ENCODE measurements around the gene GAB2.
"Not testable (repeated sequence)": the region's sequence is repeated elsewhere in the genome, so short reads cannot be mapped to it uniquely, and the experiment has no call there.

GAB2 gene

GRCh38 chr11:78248903-78249302, 168.7 kb downstream of the GAB2 start:
- no peak for DNase-seq (ENCODE audit: low read depth)

DNA sequence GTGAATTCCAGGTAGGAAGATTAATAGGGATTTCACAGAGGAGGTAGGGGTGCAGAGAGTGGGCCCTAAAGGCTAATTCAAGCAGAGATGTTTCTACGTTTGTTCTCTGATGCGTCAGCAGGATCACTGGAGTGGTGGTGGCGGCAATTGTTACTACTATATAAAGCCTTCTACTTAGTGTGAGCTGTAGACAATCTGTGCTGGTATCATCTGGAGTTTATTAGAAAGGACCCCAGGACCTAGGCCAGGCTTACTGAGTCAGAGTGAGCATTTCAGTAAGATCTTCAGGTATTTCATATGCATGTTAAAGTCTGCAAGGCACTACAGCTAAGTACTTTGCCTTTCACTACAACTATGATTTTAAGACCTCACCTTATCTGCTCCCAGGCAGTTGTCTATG, 169.4 kb downstream of the GAB2 start:
- DNase-seq (ENCODE audit: low read depth), result no peak

GRCh38 chr11:78244546-78245255, 172.9 kb downstream of the GAB2 start:
- DNase-seq (ENCODE audit: low read depth), result no peak

- DNase-seq (ENCODE audit: low read depth), result no peak
Observed at GRCh38 chr11:78244080-78244479, 173.5 kb downstream of the GAB2 start.

DNA sequence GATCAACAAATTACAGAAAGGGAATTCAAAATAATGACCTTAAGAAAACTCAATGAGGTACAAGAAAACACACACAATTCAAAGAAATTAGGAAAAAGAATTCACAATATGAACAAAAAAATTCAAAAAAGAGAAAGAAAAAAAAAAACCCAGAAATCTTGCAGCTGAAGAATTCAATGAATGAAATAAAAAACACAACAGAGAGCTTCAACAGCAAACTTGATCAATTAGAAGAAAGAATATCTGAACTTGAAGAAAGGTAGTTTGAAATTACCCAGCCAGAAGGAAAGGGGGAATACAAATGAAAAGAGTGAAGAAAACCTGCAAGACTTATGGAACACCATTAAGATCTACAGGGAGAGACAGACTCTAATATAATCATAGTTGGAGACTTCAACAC, 176.1 kb downstream of the GAB2 start:
- DNase-seq (ENCODE audit: low read depth), result no peak

DNA sequence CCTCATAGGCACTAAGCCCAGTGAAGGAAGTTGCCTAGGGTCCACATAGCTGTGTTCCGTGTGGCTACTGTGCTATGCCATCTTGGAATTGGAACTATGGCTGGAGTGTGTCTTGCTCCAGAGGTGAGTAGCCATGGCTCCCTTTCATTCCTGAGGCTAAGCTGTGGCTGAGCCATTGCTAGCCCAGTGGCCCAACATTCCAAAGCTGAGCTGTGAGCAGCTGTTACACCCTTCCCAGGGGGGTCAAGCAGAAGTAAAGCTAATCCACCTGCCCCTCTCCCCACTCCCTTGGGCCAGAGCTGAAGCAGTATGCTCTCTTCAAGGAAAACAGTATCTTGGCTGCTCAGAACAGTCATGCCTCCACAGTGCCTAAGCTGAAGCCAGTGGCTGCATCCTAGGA, 177.8 kb downstream of the GAB2 start:
- DNase-seq (ENCODE audit: low read depth), result no peak

GRCh38 chr11:78237293-78238046, 180.2 kb downstream of the GAB2 start:
- no peak for DNase-seq (ENCODE audit: low read depth)

DNA sequence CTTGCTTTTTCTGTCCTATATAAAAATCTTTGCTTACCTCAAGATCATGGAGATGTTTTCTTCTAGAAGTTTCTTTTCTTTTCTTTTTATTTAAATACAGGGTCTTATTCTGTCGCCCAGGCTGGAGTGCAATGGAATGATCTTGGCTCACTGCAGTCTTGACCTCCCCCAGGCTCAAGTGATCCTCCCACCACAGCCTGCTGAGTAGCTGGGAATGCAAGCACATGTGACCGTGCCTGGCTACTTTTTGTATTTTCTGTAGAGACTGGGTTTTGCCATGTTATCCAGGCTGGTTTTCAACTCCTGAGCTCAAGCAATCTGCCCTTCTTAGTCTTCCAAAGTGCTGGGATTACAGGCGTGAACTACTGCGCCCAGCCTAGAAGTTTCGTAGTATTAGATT, 183.6 kb downstream of the GAB2 start:
- no peak for DNase-seq (ENCODE audit: low read depth)

DNA sequence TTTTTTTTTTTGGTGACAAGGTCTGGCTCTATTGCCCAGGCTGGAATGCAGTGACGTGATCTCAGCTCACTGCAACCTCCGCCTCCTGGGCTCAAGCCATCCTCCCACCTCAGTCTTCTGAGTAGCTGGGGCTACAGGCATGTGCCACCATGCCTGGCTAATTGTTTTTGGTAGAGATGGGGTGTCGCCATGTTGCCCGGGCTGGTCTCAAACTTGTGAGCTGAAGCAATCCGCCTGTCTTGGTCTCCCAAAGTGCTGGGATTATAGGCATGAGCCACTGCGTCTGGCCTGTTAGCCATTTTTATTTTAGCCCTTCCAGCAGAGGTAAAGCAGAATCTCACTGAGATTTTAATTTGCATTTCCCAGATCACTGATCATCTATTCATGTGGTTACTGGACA, 184.6 kb downstream of the GAB2 start:
- not testable (repeated sequence) for DNase-seq (ENCODE audit: low read depth)

DNA sequence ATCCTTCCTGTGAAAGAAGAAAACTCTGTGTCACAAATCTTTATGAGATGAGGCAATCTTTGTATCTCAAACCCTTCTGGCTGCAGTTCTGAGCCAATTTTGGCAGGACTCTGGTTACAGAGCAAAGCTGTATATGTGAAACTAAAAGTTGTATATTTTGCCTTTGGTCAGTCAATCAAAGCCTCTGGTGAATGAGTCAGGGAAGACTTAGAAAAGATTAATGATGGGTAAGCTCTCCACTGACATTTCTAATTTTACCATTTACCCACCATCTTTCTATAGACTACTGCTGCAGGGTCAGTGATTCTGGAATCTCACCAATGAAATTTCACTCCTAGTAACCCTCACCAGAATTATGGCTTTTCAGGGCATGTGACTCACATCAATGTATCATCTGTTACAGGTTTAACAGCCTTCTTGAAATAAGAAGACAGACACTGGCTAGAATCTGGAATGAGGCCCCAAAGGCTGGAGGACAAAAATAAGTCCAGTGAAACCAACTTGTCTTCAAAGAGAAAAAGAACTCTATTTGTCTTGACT, 185.6 kb downstream of the GAB2 start:
- DNase-seq (ENCODE audit: low read depth), result no peak

DNA sequence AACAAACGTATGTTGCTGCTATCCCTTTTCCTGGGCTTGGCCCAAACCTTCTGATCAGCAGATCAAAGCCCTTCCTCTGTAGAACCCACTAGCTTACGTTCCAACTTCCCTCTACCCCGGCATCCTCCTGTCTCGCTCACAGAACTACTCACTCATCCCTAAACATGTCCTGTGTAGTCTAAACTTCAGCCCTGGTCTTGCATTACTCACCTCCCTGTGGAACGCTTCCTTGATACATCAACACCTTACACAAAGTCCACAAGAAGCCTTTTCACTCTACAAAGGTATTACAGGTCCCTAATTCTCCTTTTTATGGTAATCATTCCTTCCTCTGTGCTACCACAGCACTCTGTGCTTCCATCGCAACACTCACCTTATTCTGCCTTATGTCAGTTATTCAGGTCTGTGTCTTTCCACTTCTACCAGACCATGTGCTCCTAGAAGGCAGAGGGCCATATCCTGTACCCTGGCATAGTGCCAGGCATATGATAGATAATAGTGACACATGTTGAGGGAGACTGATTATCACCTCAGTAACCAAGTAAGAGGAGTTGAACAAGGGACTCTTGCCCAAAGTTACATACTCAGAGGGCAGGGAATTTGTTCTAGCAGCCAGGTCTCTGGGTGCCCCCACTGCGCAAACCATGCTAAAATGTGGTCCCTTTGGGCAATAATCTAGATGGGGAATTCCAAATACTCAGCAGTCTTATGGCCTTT, 187.3 kb downstream of the GAB2 start:
- DNase-seq (ENCODE audit: low read depth), result no peak

GRCh38 chr11:78229106-78229505, 188.5 kb downstream of the GAB2 start:
- DNase-seq (ENCODE audit: low read depth), result no peak

GRCh38 chr11:78228467-78228866, 189.2 kb downstream of the GAB2 start:
- DNase-seq (ENCODE audit: low read depth), result no peak

DNA sequence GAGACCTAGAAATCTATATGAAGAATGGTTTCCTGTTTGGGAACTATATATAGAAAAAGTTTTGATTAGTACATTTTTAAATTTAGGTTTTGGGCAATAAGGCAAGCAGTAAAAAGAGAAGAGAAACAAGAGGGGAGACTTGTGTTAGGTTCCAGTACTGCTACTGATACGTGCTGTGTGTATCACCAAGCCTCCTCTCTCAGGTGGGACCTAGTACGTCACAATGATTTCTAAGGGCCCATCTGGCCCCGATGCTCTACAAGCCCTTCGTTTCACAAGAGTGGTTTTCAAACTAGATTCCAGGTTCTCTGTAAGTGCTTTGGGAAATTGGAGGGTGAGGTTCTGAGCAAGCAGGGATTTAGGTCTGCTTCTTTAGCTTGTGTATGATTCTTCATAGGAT, 189.7 kb downstream of the GAB2 start:
- no peak for DNase-seq (ENCODE audit: low read depth)

DNA sequence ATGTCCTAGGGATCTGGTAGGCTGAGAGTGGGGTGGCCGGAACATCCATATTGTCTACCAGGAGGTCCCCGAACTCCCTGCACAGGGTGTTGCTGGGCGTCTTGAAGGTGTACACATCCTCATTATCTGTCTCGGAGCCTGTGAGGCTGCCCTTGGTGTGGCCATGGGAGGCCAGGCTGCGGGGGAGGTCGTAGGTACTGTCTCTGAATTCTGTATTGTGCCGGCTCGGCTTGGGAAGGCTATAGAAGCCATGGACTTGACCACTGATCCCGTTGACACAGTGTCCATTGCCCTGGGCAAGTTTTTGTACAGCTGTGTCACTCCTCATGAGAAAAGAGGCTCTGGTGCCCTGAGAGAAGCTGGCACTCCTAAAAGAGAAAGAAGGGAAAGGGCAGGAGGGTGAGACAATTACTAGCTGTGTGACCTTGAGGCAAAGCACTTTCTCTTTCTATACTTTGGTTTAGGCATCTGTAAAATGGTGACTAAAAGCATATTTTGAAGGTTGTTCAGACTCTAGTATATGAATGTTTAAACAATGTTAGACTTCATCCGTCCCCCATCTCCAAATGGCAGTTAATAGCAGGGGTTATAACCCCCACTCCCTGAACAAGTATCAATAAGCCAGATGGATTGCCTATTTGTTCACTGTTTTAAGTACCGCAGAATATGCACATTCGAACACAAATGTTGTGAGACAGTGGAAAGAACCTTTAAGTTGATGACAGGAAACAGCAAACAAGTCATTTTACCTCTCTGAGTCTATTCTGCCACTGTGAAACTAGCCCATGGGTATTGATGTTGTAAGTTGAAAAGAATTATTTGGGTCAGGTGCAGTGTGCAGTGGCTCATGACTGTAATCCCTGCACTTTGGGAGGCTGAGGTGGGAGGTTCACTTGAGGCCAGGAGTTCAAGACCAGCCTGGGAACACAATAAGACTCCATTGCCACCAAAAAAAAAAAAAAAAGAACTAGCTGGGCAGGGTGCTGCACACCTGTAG, 190.6 kb downstream of the GAB2 start:
- DNase-seq (ENCODE audit: low read depth), result no peak

DNA sequence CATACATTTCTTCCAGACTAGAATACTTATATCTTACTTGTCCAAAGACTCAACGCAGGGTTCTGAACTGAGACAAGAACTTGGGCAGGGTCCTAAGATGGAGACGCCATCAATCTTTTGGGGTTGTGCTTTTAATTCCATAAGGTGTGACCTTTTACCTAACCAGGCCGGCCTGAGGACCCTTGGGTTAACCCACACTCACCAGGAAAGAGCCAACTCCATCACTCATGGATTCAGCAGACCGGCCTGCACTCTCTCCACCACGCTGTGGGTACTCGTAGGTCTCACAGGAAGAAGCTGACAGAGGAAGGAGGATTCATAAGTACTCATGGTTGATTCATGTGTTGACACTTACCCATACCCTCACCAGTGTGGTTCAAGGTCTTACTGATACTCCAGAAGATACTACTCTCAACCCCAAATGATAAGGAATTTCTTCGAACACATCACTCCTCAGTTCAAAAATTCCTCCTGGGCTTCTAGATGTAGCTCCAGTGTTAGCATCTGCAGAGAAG, 192.7 kb downstream of the GAB2 start:
- DNase-seq (ENCODE audit: low read depth), result no peak

DNA sequence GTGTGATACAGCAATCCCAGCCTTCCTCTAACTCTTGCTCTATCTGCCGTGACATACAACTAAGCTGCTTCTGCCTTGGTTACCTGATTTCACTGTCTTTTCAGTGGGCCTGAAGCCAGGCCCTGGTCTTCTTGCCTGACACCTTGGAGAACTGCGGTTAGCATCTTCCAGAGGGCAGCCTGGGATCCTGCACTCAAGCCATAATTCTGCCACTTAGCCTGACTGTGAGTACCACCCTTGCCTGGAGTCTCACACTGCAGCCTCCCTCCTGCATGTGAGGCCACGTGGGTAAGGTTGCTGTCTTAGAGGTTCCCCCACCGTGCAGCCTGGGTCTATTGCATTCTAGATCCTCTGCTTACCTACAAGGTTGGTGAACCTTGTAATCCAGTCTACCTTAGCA, 193.1 kb downstream of the GAB2 start:
- DNase-seq (ENCODE audit: low read depth), result no peak

GRCh38 chr11:78223320-78223954, 194.2 kb downstream of the GAB2 start:
- no peak for DNase-seq (ENCODE audit: low read depth)

GRCh38 chr11:78222726-78223125, 194.9 kb downstream of the GAB2 start:
- DNase-seq (ENCODE audit: low read depth), result not testable (repeated sequence)

DNA sequence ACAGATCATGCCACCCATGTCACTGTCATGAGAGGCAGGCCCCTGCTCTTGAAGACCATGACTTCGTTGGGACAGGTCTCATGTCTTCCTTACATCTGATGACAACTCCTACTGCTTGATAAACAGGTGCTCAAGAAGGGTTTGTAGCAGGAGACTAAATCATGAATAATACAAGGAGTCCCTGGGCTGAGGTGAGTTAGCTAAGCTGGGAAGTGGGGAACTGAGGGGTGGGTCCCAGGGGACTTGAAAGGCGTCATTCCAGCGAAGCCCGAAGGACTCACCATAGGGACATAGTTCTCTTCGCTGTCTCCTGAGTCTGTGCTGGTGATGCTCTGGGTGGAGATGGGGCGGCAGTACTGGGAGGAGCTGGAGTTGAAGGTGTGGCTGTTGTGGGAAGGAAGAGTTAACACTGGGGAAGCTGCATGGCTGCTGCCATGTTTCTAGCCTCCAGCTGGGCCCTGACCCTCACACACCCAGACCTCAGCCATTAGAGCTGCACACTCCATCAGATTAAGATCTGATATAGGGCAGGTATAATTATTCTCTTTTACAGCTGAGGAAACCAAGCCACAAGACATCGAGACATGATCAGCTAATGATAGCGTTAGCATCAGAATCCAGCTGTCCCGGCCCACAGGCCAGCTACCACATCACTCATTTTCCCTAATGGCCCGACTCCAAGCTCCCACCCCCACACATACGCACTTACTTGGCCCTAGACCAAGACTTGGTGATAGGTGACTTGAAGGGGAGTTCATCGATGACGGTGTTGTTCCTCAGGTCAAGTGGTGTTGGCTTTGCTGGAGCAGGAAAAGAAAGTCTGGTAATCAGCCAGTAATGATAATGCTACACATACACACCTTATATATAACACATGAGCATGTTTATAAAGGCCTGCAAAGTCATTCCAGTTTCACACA, 196.0 kb downstream of the GAB2 start:
- DNase-seq (ENCODE audit: low read depth), result no peak
